Astrocyte (in vitro differentiated cells and primary cell): Measurements from ENCODE around the gene FAM50B.
A peak's percentile ranks its signal among the peaks of the same experiment; 100 is the strongest.

Experiments
- CTCF ChIP-seq: IDR thresholded peaks from 2 replicates; pipeline ENCODE4 v1.5.1; 2011; ENCODE audit warnings: low read depth, mild to moderate bottlenecking, inconsistent platforms, low read length, moderate library complexity; ENCODE audit not compliant: insufficient read depth
- EZH2 ChIP-seq: IDR thresholded peaks from 2 replicates; pipeline ENCODE4 v1.6.1; 2012; ENCODE audit warnings: mild to moderate bottlenecking, low read length, inconsistent platforms; ENCODE audit not compliant: insufficient read depth

DNA sequence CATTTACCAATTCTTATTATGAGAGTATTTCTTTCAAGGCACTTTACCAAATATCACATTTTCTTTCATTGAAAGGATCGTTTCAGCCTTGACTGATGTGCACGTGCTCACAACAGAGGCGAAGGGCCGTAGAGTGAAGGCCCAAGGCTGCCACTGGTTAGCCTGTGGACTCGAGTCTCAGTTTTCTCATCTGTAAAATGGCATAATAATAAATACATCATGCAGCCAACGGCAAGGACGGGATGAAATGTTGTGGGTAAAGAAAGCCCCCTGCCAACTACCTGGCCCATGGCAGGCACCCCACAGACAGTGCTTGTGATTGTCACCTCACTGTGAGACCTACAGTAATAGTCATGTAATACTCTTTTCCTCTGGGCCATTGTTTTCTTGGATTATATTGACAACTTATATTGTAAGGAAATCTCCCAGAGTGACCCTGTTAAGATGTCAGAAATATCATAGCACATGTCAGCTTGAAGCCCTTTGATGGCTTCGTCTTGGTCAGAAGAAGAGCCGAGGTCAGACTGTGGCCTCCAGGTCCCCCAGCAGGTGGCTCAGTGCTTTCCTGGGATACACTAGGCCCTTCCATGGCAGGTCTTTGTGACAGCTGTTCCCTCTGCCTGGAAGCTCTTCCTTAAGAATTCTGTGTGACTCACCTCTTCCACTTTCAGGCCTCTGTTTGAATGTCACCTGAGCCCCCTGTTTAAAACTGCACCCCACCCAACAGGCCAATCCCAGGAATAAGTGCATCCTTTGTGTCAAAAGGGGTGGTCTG is 36.3 kb downstream of the FAM50B start:
- peak; percentile 15 for TF ChIP-seq CTCF
- no peak for TF ChIP-seq EZH2
